HepG2 (cell line): Measurements from ENCODE around the gene CCDC121. TPM values are rescaled to one million over a fixed set of nuclear protein-coding genes. Genes with fewer than 3 reads are reported as not detected.

Experiments used
- CAMTA2 ChIP-seq: sonication (generic); formaldehyde crosslinking; IDR thresholded peaks from 2 replicates; pipeline ENCODE4 v1.4.0; 2020; ENCODE audit warnings: mild to moderate bottlenecking, missing genetic modification reagents, borderline replicate concordance
- CCAR2 ChIP-seq: fragments of 200-400 bp; formaldehyde crosslinking; optimal IDR thresholded peaks from 2 replicates; pipeline ENCODE3; 2018; ENCODE audit warnings: low read depth, mild to moderate bottlenecking, low read length, moderate library complexity
- HMGXB3 ChIP-seq: sonication (generic); formaldehyde crosslinking; IDR thresholded peaks from 2 replicates; pipeline ENCODE4 v1.4.0; 2020; ENCODE audit warnings: missing genetic modification reagents, borderline replicate concordance
- MAFF ChIP-seq: IDR thresholded peaks from 2 replicates; pipeline ENCODE4 v1.6.1; 2011; ENCODE audit warnings: low read depth, low read length, improper control_type of control experiment
- MED13 ChIP-seq: sonication (generic); formaldehyde crosslinking; IDR thresholded peaks from 2 replicates; pipeline ENCODE4 v1.5.0; 2020; ENCODE audit warnings: missing genetic modification reagents
- NR2F2 ChIP-seq: IDR thresholded peaks from 2 replicates; pipeline ENCODE4 v1.6.1; 2012; ENCODE audit warnings: low read depth, inconsistent platforms, borderline replicate concordance
- POGK ChIP-seq: sonication (generic); formaldehyde crosslinking; conservative IDR thresholded peaks from 2 replicates; pipeline ENCODE4 v1.8.0; 2022; ENCODE audit warnings: mild to moderate bottlenecking, moderate library complexity, missing genetic modification reagents
- RCOR2 ChIP-seq: IDR thresholded peaks from 2 replicates; pipeline ENCODE4 v1.6.1; 2016; ENCODE audit warnings: missing biosample characterization, missing genetic modification reagents
- RNF2 ChIP-seq: fragments of 450-650 bp; conservative IDR thresholded peaks from 2 replicates; pipeline ENCODE4 v1.6.1; 2016; ENCODE audit warnings: low read depth
- ZBTB34 ChIP-seq: sonication (generic); formaldehyde crosslinking; IDR thresholded peaks from 2 replicates; pipeline ENCODE4 v1.8.0; 2022; ENCODE audit warnings: mild to moderate bottlenecking, missing genetic modification reagents
- ZBTB37 ChIP-seq: sonication (generic); formaldehyde crosslinking; IDR thresholded peaks from 2 replicates; pipeline ENCODE4 v1.4.0; 2020; ENCODE audit warnings: mild to moderate bottlenecking, missing genetic modification reagents
- ZBTB7B ChIP-seq: sonication (generic); formaldehyde crosslinking; IDR thresholded peaks from 2 replicates; pipeline ENCODE4 v1.4.0; 2020; ENCODE audit warnings: missing genetic modification reagents
- ZFY ChIP-seq: sonication (generic); formaldehyde crosslinking; IDR thresholded peaks from 2 replicates; pipeline ENCODE4 v1.4.0; 2020; ENCODE audit warnings: missing genetic modification reagents
- ZNF160 ChIP-seq: sonication (generic); formaldehyde crosslinking; IDR thresholded peaks from 2 replicates; pipeline ENCODE4 v1.8.0; 2022; ENCODE audit warnings: mild to moderate bottlenecking, inconsistent platforms, missing genetic modification reagents
- ZNF333 ChIP-seq: sonication (generic); formaldehyde crosslinking; IDR thresholded peaks from 2 replicates; pipeline ENCODE4 v1.4.0; 2020; ENCODE audit warnings: mild to moderate bottlenecking, missing genetic modification reagents, borderline replicate concordance
- ZNF33A ChIP-seq: sonication (generic); formaldehyde crosslinking; IDR thresholded peaks from 2 replicates; pipeline ENCODE4 v1.5.1; 2020; ENCODE audit warnings: missing genetic modification reagents, mild to moderate bottlenecking, moderate library complexity, borderline replicate concordance
- ZNF670 ChIP-seq: sonication (generic); formaldehyde crosslinking; IDR thresholded peaks from 2 replicates; pipeline ENCODE4 v1.8.0; 2022; ENCODE audit warnings: mild to moderate bottlenecking, missing genetic modification reagents, borderline replicate concordance
- polyA plus RNA-seq, 8 experiments: library from polyadenylated mRNA; depleted of rRNA in 3 of 8; stranded (reverse) in 7 of 8; unstranded in 1 of 8; fragments of >200 nt; fragmentation: Illumina TruSeq in 4 of 8; extraction: Trizol in 4 of 8; gene quantifications; 2 replicates each; pipeline versions ENCODE4 v1.2.1 to v1.2.3, GENCODE V29; 2011 to 2016; ENCODE audit warnings: low read depth in 4 of 8, missing spikeins in 1 of 8, mixed read lengths in 1 of 8; ENCODE audit not compliant: insufficient read depth in 1 of 8
- total RNA-seq, 5 experiments: library from RNA; depleted of rRNA; stranded (reverse); fragments of >200 nt; fragmentation: Illumina TruSeq; extraction: Trizol; gene quantifications; 2 replicates each; pipeline ENCODE4 v1.2.3, GENCODE V29; 2016; ENCODE audit warnings: low read depth in 1 of 5

Gene CCDC121
- total and polyA plus RNA-seq, 2 of the 13 experiments (the other 11 are each of a cell fraction or from before 2014, with no cell fraction given), result 1.9 to 3.0 TPM

GRCh38 chr2:27582695-27583389 is 46.0 kb downstream of the CCDC121 start, which contains the start of gene ZNF512 (continued):
- no peak for TF ChIP-seq CAMTA2 (CRISPR knock-in tag)
- no peak for TF ChIP-seq ZNF333 (CRISPR knock-in tag)
- TF ChIP-seq ZNF33A (CRISPR knock-in tag), result no peak
- TF ChIP-seq RNF2, result no peak
- peak; percentile 73 for TF ChIP-seq MED13
- peak; percentile 75; the same call in 1 of the 2 replicates for TF ChIP-seq ZNF670 (CRISPR knock-in tag)
- 0 out of 2 replicates have a peak, but pooled peaks have one; percentile 23 for TF ChIP-seq ZBTB37 (CRISPR knock-in tag)
- TF ChIP-seq MAFF, result no peak
- no peak; the same call in 1 of the 2 replicates for TF ChIP-seq NR2F2
- peak; percentile 46; the same call in 1 of the 2 replicates for TF ChIP-seq POGK (CRISPR knock-in tag)
- TF ChIP-seq ZNF160 (CRISPR knock-in tag), result 0 out of 2 replicates have a peak, but pooled peaks have one; percentile 23
- peak; percentile 69; the same call in 1 of the 2 replicates for TF ChIP-seq HMGXB3
- no peak for TF ChIP-seq CCAR2
- TF ChIP-seq ZBTB7B (CRISPR knock-in tag), result peak; percentile 84
- TF ChIP-seq ZFY (CRISPR knock-in tag), result peak; percentile 94
- TF ChIP-seq RCOR2 (CRISPR knock-in tag), result no peak
- no peak for TF ChIP-seq ZBTB34 (CRISPR knock-in tag)
